ES-I3 (cell line): ENCODE data around the gene PRKAR2B.
"Not testable (repeated sequence)": the region's sequence is repeated elsewhere in the genome, so short reads cannot be mapped to it uniquely, and the experiment has no call there.

Experiments used
- H3K36me3 ChIP-seq: 2 replicates; pipeline ENCODE4 v1.6.1; 2013; ENCODE audit warnings: mild to moderate bottlenecking, low read length, control low read depth, moderate library complexity; ENCODE audit not compliant: insufficient read depth
- H3K4me1 ChIP-seq: 2 replicates; pipeline ENCODE4 v1.6.1; 2013; ENCODE audit warnings: mild to moderate bottlenecking, control low read depth, low read length; ENCODE audit not compliant: insufficient read depth
- H3K9ac ChIP-seq: 2 replicates; pipeline ENCODE4 v1.6.1; 2013; ENCODE audit warnings: low read depth, mild to moderate bottlenecking, low read length, moderate library complexity
- H3K9me3 ChIP-seq: 2 replicates; pipeline ENCODE4 v1.6.1; 2013; ENCODE audit warnings: mild to moderate bottlenecking, low read length, moderate library complexity; ENCODE audit not compliant: control insufficient read depth, insufficient read depth

Gene PRKAR2B

DNA sequence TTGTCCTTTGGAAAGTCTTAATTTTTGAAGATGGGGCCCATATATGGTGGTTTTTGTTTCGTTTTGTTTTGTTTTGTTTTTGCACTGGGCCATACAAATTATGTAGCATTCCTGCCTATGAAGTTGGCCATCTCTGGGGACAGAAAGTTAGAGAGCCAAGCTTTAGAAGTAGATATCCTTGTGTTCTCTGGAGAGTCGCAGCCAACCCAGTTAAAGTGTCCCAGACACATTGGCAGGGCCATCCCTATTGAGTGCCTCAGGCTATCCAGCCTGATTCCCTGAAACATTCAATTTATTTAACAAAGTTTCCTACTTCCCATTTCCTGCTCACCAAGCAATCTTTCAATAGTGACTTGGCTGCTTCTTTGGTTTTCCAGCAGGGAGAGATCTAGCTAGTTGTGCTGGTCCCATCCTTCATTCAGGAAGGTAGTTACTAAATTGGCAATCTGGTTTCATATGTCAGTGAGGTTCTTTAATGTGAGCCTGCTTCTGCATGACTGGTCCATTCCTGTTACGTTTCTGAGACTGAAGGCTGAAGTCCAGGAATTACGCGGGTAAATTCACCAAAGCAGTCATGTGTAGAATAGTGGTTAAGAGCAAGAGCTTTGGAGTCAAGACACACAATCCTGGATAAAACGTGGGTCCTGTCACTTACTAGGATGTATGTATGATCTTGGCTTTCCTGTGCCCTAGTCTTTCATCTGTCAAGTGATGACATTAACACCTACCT is 75.0 kb downstream of the PRKAR2B start:
- H3K36me3 ChIP-seq = no peaks in the 10 kb centered on the region

DNA sequence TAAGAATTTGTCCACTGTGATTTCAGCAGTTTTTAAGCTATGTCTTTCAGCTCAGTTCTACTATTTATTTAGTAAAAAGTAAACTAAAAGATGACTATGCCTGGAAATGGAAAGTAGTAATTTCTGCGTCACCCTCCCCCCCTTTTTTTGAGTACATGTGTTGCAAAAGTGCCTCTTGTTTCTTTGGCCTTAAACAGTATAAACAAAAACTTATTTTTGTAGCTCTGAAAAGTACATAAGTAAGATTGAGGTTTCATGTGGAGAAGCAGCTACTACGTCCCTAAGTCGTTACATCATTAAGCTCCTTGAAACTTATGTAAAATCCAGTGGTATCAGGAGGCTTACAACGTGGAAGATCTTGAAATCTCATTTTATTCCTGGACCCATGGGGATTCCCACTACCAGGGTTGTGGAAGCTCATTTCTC is 78.0 kb downstream of the PRKAR2B start:
- no peaks in the 10 kb centered on the region for H3K9me3 ChIP-seq
- no peaks in the 10 kb centered on the region for H3K36me3 ChIP-seq
- no peak overlapping the region for H3K9ac ChIP-seq
- H3K4me1 ChIP-seq = peaks cover 3% of the 10 kb centered on the region; the same call in 1 of the 2 replicates

More for the DNA sequence above, 75.0 kb downstream of the PRKAR2B start:
- peaks cover 9% of the 10 kb centered on the region; the same call in 1 of the 2 replicates for H3K4me1 ChIP-seq
- H3K9me3 ChIP-seq = no peaks in the 10 kb centered on the region
- no peak overlapping the region for H3K9ac ChIP-seq

DNA sequence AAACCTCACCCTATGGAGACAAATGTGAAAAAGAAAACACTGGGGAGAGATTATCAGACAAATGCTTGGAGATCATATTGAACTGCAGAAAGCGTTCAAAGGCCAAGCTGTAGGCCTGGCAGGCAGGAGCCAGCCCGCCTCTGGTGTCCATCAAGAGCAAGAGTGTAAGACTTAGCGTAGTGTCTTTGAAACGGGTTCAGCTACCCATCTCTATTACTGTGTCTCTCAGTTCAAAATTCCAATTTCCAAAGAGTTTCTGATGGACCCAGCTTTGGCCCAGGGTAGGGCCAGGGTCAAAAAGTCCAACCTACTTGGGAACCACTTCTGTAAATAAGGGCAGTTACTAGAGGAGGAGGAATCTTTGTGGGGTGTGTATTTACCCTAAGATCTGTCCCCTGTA is 78.9 kb downstream of the PRKAR2B start:
- peaks cover 3% of the 10 kb centered on the region; the same call in 1 of the 2 replicates for H3K4me1 ChIP-seq
- H3K36me3 ChIP-seq = no peaks in the 10 kb centered on the region
- H3K9me3 ChIP-seq = no peaks in the 10 kb centered on the region
- H3K9ac ChIP-seq = no peak overlapping the region

DNA sequence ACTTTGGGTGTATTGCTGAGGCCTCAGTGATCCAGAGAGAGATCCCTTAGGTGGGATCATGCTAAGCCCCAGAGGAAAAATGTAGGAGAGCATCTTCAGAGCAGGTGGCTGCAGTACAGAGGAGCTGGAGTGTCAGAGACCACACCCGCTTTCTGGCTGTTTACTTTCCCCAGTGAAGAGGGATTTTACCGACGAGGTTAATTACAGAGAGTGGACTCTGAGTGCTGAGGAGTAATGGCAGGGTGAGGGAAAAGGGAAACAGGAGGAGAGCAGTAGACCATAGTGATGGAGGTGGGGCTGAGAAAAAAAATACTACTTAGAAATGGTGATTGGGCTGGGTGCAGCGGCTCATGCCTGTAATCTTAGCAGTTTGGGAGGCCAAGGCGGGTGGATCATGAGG is 81.0 kb downstream of the PRKAR2B start:
- Histone ChIP-seq H3K4me1 (no peaks in the 10 kb centered on the region), H3K9me3 (no peaks in the 10 kb centered on the region), H3K9ac (no peak overlapping the region), H3K36me3 (no peaks in the 10 kb centered on the region)

DNA sequence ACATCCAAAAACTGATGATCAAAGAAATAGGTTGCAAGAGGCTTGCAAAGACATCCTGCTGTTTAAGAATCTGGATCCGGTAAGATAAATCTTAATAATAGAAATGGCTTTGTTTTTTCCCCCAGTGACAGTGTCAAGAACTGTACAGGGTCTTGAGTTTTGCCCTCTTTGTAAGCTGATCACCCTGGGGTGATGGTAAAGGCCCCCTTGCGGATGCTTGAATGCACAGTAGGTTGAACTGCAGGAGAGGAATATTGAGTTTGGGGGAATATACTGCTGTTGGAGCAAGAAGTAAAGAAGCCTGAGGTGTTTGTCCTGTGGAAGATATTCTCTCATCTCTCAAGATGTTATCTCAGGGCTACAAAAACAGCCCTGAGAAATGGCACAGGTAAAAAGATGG is 83.7 kb downstream of the PRKAR2B start:
- Histone ChIP-seq H3K4me1 (peaks cover 7% of the 10 kb centered on the region; the same call in 1 of the 2 replicates), H3K9ac (no peak overlapping the region), H3K9me3 (no peaks in the 10 kb centered on the region), H3K36me3 (no peaks in the 10 kb centered on the region)

DNA sequence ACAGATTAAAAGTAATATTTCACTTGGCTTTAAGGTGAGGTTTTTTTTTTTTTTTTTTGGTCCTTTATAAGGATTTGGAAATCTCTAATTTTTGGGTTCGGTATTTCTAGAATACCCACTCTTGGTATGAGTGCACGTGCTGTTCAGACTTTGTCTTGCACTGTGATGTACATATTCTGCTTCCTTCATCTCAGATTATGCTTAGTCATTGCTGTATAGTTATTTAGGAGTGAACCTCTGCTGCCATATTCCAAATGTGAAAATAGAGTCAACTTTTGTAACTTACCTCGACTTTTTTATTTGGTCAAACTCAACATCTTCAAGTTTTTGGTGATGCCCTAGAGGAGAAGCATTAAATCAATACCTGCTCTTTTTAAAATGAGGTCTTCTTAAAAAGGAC is 84.2 kb downstream of the PRKAR2B start:
- H3K4me1 ChIP-seq = peaks cover 7% of the 10 kb centered on the region; the same call in 1 of the 2 replicates
- H3K9me3 ChIP-seq = no peaks in the 10 kb centered on the region
- H3K9ac ChIP-seq = no peak overlapping the region
- H3K36me3 ChIP-seq = no peaks in the 10 kb centered on the region

DNA sequence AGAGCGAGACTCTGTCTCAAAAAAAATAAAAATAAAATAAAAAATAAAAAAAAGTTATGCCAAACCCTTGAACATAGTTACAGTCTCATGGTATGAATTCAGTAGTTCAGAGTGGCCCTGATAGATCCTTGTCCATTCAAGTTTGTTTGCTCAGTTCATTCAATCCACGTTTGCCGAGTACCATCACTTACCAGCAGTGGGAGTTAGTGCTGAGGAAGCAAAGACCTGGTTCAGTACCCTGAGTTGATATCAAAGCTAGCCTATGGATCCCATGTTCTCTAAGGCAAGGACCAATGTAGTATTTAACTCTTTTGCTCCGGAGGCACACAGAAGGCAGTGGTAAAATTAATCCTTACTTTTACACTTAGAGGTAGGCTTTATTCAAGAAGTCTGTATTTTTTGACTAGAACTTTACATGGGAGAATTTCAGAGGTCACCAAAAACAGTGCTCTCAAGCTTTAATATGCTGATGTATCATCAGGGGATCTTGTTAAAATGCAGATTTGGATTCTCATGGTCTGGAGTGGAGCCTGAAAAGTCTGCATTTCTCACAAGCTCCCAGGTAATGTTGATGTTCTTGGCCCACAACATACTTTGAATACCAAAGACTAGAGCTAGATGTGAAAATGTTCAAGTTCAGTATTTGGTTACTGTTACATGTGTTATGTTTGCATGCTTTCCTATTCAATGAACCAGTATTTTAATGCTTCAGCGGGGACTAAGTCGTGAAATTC is 86.1 kb downstream of the PRKAR2B start:
- H3K36me3 ChIP-seq = no peaks in the 10 kb centered on the region
- H3K4me1 ChIP-seq = peaks cover 7% of the 10 kb centered on the region; the same call in 1 of the 2 replicates
- H3K9me3 ChIP-seq = no peaks in the 10 kb centered on the region
- H3K9ac ChIP-seq = no peak overlapping the region

DNA sequence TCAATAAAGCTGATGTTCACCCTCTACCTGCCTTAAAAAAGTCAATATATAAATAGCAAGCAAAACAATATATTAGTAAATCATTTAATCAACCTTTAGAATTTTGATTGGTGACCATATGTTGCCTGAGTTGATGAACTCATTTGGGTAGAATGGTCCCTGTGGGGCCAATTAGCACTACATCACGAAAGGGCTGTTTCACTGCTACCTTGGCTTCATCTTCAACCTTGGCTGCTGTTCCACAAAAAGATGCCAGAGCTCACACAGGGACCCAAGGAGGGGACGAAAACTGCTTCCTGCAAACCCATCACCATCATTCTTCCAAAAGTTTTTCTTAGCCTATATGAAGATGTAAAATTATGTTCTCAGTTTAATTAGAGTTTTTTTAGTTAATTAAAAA is 88.9 kb downstream of the PRKAR2B start:
- H3K4me1 ChIP-seq = peaks cover 7% of the 10 kb centered on the region; the same call in 1 of the 2 replicates
- no peaks in the 10 kb centered on the region for H3K36me3 ChIP-seq
- no peak overlapping the region for H3K9ac ChIP-seq
- no peaks in the 10 kb centered on the region for H3K9me3 ChIP-seq

DNA sequence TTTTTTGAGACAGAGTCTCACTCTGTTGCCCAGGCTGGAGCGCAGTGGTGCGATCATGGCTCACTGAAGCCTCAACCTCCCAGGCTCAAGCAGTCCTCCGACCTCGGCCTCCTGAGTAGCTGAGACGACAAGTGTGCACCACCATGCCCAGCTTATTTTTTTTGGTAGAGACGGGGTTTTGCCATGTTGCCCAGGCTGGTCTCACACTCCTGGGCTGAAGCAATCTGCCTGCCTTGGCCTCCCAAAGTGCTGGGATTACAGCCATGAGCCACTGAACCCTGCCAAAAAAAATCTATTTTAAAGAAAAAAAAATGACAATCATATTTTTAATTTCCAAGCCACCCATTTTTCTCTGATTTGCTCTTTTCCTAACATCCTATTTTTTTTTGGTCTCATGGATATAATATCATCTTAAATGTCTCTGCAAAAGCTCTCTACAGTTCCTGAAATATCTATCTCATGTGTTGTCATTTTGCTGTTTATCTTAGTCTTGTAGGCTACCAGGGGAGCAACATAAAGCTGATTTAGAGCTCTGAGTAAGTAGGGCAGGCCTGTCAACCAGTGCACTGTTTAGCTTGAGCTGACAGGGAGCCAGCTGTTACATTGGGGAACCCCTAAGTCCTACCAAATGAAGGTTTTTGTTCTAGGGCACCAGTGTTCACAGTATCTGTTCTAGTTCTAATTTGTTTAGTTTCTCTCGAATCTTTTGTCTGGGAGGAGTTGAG is 94.4 kb downstream of the PRKAR2B start:
- Histone ChIP-seq H3K4me1 (no peaks in the 10 kb centered on the region), H3K9me3 (no peaks in the 10 kb centered on the region), H3K36me3 (no peaks in the 10 kb centered on the region)

DNA sequence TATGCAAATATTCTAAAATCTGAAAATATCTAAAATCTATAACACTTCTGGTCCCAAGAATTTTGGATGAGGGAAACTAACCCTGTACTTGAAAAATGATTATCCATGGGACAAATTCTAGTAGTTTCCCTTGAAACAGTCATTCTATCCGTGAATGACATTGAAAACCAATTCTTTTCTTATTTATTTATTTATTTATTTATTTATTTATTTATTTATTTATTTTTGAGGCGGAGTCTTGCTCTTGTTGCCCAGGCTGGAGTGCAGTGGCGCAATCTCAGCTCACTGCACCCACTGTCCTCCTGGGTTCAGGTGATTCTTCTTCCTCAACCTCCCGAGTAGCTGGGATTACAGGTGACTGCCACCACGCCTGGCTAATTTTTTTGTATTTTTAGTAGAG is 99.4 kb downstream of the PRKAR2B start:
- H3K36me3 ChIP-seq, H3K4me1 ChIP-seq, H3K9me3 ChIP-seq, H3K9ac ChIP-seq: not testable (repeated sequence)

More for the DNA sequence above, 94.4 kb downstream of the PRKAR2B start:
- H3K9ac ChIP-seq = no peak overlapping the region

DNA sequence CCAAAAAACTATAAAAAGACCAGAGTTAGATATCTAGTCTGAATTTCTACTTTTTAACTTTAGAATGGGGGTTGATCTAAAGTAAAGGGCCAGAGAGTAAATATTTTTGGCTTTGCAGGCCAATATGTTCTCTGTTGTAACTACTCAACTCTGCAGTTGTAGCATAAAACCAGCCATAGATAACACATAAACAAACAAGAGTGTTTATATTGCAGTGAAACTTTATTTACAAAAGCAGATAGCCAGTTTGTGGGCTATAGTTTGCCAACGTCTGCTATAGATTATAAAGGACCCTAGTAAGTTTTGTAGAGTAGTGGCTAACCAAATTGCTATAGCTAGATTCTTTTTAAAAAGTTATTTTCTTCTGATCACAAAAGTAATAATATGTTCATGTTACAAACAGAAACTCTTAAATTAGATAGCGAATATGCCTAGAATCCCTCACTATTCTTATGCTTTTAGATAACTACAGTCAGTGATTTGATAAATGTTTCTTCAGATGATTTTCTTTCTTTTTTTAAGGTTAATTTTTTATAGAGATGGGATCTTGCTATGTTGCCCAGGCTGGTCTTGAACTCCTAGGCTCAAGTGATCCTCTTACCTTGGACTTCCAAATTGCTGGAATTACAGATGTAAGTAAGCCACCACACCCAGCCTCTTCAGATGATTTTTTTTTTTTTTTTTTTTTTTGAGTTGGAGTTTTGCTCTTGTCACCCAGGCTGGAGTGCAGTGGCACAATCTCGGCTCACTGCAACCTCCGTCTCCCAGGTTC is 100.7 kb downstream of the PRKAR2B start:
- H3K9me3 ChIP-seq = no peaks in the 10 kb centered on the region
- no peaks in the 10 kb centered on the region for H3K36me3 ChIP-seq
- peaks cover 3% of the 10 kb centered on the region for H3K4me1 ChIP-seq
- no peak overlapping the region for H3K9ac ChIP-seq

DNA sequence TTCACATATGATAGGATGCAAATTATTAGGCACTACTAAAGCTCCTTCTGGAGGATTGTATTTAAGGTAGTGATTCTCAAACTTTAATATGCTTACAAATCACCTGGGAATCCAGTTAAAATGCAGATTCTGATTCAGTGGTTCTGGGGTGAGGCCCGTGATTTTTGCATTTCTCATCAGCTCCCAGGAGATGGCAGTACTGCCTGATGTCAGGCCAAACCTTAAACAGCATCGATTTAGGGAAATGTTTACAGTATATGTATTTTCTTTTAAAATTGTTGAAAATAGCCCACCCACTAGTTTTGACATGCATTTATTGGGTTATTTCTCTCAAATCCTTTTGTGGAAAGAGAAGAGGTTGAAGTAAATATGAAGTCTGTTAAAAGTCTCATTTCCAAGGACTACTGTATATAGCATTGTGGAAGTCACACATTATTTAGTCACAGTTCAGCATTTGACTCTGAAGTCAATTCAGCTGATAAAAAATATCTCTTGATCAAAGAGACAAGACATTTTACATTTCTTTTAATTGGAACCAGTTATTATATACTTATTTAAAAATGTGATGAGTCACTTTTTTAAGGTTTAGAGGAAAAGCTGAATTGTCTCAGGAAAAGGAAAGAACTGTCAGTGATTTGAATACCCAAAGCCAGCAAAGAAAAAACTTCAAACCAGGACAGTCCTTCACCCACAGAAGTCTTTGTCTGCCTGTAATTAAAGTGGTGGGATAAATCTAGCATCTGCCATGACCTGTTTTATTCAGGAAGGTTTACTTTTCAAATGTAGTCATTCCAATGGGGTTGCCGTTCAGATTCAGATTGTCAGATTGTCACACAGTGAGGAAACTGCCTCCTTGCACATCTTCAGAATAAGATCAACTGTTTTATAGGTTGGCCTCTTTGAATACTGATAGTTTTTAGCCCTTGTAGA is 103.2 kb downstream of the PRKAR2B start:
- Histone ChIP-seq H3K36me3 (no peaks in the 10 kb centered on the region), H3K9me3 (no peaks in the 10 kb centered on the region), H3K9ac (peak overlapping the region; percentile 4; the same call in 1 of the 2 replicates), H3K4me1 (peaks cover 3% of the 10 kb centered on the region)

DNA sequence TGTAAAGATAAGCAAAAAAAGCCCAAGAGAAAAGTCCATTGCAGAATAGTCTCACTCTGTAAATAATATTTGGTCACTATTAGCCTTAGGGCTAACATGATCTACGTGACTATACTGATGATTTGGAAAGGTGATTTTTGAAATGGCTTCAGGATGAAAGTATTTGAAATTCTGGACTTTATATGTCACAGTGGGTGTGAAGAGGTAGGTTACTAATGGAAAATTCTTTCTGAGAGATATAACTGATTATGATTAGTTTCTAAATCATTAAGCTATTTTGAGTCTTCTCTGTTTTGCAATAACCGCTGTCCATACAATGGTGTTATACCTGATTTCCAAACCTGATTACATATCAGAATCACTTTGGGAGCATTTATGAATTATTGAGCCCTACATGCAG is 104.2 kb downstream of the PRKAR2B start:
- peaks cover 3% of the 10 kb centered on the region for H3K4me1 ChIP-seq
- H3K9me3 ChIP-seq = no peaks in the 10 kb centered on the region
- no peaks in the 10 kb centered on the region for H3K36me3 ChIP-seq
- no peak overlapping the region for H3K9ac ChIP-seq
